Mesodermal cell (in vitro differentiated cells): Measurements from ENCODE around the gene HDAC7.

Experiments
- H3K27ac ChIP-seq: 2 replicates; pipeline ENCODE4 v1.7.0; 2013; ENCODE audit warnings: mild to moderate bottlenecking, low read depth, low read length, moderate library complexity; ENCODE audit not compliant: severe bottlenecking
- H3K36me3 ChIP-seq: 2 replicates; pipeline ENCODE4 v1.7.1; 2013; ENCODE audit warnings: mild to moderate bottlenecking, low read length, moderate library complexity; ENCODE audit not compliant: control insufficient read depth, insufficient read depth
- H3K4me1 ChIP-seq: one replicate; pipeline ENCODE4 v1.7.1; 2013; ENCODE audit warnings: mild to moderate bottlenecking, low read length; ENCODE audit not compliant: insufficient read depth, control insufficient read depth, poor library complexity, severe bottlenecking
- H3K4me3 ChIP-seq: 2 replicates; pipeline ENCODE4 v1.7.0; 2013; ENCODE audit warnings: low read length, control low read depth, mild to moderate bottlenecking; ENCODE audit not compliant: insufficient read depth, poor library complexity, severe bottlenecking; ENCODE audit errors: extremely low read depth
- H3K9me3 ChIP-seq: 2 replicates; pipeline ENCODE4 v1.7.1; 2013; ENCODE audit warnings: mild to moderate bottlenecking, low read length, moderate library complexity; ENCODE audit not compliant: control insufficient read depth
- whole genome bisulfite sequencing, 2 experiments: methylation state at CpG; one replicate each; pipeline ENCODE4 v1.1.5; 2013; ENCODE audit warnings: missing lambda C conversion rate in 2 of 2; ENCODE audit not compliant: insufficient coverage in 2 of 2; 5-methylcytosine and 5-hydroxymethylcytosine counted together

The HDAC7 gene

DNA sequence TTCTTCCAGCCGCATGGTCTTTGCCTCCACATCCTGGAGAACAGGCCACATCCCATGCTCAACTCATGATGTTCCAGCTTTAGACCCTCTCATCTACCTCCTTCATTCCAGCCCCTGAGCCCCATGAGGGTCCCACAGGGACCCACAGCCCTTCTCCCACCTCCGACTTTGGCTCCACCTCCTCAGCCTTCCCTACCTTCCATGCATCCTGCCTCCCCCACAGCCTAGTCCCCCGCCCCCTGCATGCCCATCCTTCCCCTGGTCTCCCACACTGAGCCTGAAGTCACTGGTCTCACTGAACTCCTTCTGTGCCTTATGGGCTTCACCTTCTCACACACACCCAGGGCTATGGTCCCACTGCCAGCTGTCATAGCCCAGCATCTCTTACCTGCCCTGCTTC lies 70.8 kb downstream of the HDAC7 start:
- H3K27ac ChIP-seq, result no peak overlapping the region
- peaks cover 4% of the 10 kb centered on the region for H3K36me3 ChIP-seq
- H3K4me3 ChIP-seq, result no peak overlapping the region
- 90 to 100% methylated on average over 2 to 3 of the region's 3 CpGs for WGBS, 2 experiments
- no peaks in the 10 kb centered on the region for H3K9me3 ChIP-seq
- H3K4me1 ChIP-seq, result peaks cover 13% of the 10 kb centered on the region

DNA sequence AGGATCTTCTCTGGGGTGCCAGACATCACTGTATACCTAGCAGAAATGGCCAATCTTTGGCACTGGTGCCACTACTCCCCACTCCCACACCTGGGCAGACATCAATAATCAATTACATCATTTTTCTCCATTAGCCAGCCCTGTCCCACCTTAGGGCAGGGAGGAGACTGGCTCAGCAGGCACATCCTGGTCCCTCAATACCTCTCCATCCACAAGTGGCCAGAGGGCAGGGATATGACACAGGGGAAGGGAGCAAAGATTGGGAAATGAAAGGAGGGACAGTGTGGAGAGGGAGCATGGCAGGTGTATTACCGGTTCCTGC lies 71.2 kb downstream of the HDAC7 start:
- H3K36me3 ChIP-seq, result peaks cover 4% of the 10 kb centered on the region
- H3K4me1 ChIP-seq, result peaks cover 9% of the 10 kb centered on the region
- H3K27ac ChIP-seq, result no peak overlapping the region
- no peak overlapping the region for H3K4me3 ChIP-seq
- WGBS, 2 experiments, result 100% methylated on average over 1 of the region's 1 CpG; no CpG with 5 or more reads in 1 of the 2 experiments
- H3K9me3 ChIP-seq, result no peaks in the 10 kb centered on the region

- Histone ChIP-seq H3K36me3 (peaks cover 4% of the 10 kb centered on the region), H3K4me3 (no peak overlapping the region), H3K9me3 (no peaks in the 10 kb centered on the region), H3K27ac (no peak overlapping the region), H3K4me1 (peaks cover 4% of the 10 kb centered on the region)
- WGBS, 2 experiments, result 90 to 93% methylated on average over 8 to 9 of the region's 14 CpGs
These were observed 71.9 kb downstream of the HDAC7 start for GRCh38 chr12:47747596-47748506.

- Histone ChIP-seq H3K27ac (no peak overlapping the region), H3K4me1 (no peaks in the 10 kb centered on the region), H3K4me3 (no peak overlapping the region), H3K36me3 (peaks cover 4% of the 10 kb centered on the region), H3K9me3 (no peaks in the 10 kb centered on the region)
- 91 to 100% methylated on average over 4 of the region's 4 CpGs for WGBS, 2 experiments
These were observed 72.6 kb downstream of the HDAC7 start for GRCh38 chr12:47747126-47747525.

DNA sequence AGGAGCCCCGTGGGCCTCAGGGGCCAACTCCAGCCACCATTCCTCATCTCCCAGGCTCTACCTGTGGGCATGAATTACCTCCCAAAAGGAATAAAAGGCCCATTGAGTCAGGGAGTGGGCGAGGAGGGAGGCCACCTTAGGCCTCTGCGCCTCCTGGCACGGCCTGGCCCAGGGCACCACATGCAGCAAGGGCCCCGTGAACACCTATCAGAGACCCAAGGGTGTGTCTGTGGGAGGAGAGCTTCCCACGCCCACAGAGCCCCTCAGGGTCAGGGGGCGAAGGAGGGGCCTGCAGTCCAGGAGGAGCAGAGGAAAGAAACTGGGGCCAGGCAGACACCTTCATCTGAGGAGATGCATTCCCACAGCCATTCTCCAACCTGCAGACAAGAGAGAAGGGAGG lies 73.2 kb downstream of the HDAC7 start:
- H3K9me3 ChIP-seq, result no peaks in the 10 kb centered on the region
- WGBS, 2 experiments, result 87 to 100% methylated on average over 4 of the region's 7 CpGs
- H3K4me1 ChIP-seq, result no peaks in the 10 kb centered on the region
- no peak overlapping the region for H3K4me3 ChIP-seq
- no peak overlapping the region for H3K27ac ChIP-seq
- H3K36me3 ChIP-seq, result peaks cover 4% of the 10 kb centered on the region

DNA sequence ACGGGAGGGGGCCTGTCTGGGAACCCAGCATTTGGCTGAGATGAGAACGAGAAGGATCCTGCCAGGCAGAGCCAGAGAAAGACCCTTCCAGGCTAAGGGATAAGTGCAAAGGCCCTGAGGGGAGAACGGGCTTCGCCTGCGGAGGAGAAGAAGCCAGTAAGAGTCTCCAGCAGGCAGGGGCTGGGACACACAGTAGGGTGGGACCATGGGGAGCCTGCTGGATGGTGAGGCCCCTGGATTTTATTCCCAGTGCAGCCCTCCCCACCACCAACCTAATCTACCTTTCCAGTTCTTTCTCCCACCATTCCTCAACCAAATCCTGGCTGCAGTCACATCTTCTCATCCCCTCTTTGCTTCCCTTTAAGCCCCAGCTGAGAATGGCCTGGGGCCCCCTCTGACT lies 73.6 kb downstream of the HDAC7 start:
- H3K36me3 ChIP-seq, result peaks cover 4% of the 10 kb centered on the region
- no peaks in the 10 kb centered on the region for H3K4me1 ChIP-seq
- H3K27ac ChIP-seq, result no peak overlapping the region
- WGBS, 2 experiments, result 92 to 97% methylated on average over 4 to 5 of the region's 5 CpGs
- H3K9me3 ChIP-seq, result no peaks in the 10 kb centered on the region
- H3K4me3 ChIP-seq, result no peak overlapping the region

DNA sequence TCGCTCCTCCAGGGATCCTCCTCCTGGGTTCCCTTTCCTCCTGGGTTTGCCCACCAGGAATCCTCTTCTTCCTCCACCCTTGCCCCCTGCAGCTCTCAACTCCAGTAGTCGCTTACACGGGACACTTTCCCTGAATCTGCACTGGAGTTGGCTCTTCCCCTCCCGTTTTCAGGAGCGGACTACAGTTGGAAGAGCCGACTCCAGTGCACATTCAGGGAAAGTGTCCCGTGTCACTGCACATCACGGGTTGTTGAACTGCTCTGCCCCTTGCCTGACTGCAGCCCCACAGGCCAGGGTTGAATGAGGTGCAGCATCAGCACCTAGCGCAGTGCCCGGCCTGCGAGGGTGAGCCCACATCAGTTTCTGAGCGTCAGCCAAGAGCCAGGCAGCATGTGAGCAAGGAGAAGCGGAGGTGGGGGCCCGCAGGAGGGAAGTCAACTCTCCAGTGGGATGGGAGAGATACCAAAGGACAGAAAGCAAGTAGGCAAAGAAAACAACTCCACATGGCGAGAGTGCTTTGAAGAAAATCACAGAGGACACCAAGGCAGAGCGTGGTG lies 74.1 kb downstream of the HDAC7 start:
- WGBS, 2 experiments, result 88 to 92% methylated on average over 11 to 16 of the region's 16 CpGs
- no peaks in the 10 kb centered on the region for H3K9me3 ChIP-seq
- no peak overlapping the region for H3K27ac ChIP-seq
- peaks cover 4% of the 10 kb centered on the region for H3K36me3 ChIP-seq
- no peaks in the 10 kb centered on the region for H3K4me1 ChIP-seq
- H3K4me3 ChIP-seq, result no peak overlapping the region

DNA sequence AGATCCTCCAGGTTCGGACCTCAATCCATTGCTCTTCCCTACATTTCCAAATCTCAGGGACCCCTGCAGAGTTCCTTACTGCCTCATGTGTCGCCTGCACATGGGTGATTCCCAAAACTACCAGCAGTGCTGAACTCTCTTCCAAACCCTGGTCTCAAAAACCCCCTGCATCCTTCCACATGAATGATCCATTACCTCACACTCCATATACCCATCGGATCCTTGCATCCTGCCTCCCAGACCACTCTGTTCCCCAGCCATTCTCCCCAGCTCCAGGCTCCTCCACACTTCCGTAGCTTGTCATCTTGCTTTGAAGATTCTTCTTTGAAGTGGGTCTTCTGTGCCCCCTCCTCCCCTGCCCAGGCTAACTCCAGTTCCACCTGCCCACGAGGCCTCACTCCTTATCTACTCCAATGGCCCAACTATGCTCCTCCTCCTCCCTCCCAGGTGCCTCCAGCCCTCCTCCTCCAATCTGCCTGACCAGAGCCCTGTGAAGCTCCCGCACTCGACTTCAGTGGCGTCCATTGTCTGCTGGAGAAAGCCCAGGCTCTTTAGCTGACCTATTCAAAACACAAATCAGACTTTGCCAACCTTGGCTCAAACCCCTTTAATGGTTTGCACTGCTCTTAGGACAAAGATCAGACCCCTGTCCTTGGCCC lies 74.8 kb downstream of the HDAC7 start:
- Histone ChIP-seq H3K36me3 (peaks cover 3% of the 10 kb centered on the region), H3K9me3 (no peaks in the 10 kb centered on the region), H3K4me3 (no peak overlapping the region), H3K4me1 (no peaks in the 10 kb centered on the region), H3K27ac (no peak overlapping the region)
- WGBS, 2 experiments, result 85 to 87% methylated on average over 8 of the region's 8 CpGs

DNA sequence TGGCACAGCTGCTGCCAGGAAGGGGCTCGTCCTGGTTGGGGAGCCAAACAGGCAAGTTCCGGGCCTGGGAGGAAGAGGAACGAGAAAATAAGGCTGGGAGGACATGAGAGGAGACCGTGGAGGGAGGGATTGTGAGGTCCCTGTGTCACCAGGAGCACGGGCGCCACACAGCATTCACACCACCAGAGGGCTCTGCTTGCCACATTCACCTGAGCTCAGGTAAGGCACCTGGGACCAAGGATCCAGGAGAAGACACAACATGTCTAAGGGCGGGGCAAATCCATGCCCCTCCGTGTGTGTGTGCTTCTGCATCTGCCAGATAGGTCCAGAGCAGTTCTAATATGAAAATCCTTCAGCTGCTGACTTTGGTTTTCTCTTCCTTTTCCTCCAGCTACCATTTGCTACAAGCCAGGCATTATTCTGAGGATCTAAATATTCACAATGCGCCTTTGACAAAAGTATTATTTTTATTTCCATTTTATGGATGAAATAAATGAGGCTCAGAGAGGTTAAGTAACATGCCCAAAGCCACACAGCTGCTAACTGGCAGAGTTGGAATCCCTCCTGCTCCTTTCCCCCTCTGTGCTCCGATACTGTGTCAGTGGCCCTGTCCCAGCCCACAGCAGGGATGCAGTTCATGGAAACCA lies 75.6 kb downstream of the HDAC7 start:
- no peaks in the 10 kb centered on the region for H3K4me1 ChIP-seq
- H3K9me3 ChIP-seq, result no peaks in the 10 kb centered on the region
- no peak overlapping the region for H3K27ac ChIP-seq
- WGBS, 2 experiments, result 56 to 58% methylated on average over 3 to 8 of the region's 10 CpGs
- H3K36me3 ChIP-seq, result no peaks in the 10 kb centered on the region
- no peak overlapping the region for H3K4me3 ChIP-seq

GRCh38 chr12:47743311-47743860 lies 76.3 kb downstream of the HDAC7 start:
- no peak overlapping the region for H3K4me3 ChIP-seq
- no peaks in the 10 kb centered on the region for H3K9me3 ChIP-seq
- H3K36me3 ChIP-seq, result no peaks in the 10 kb centered on the region
- H3K27ac ChIP-seq, result no peak overlapping the region
- H3K4me1 ChIP-seq, result no peaks in the 10 kb centered on the region
- WGBS, 2 experiments, result 89 to 92% methylated on average over 4 to 9 of the region's 9 CpGs
